Heart left ventricle (tissue), 13 donors: ENCODE results near the gene ARHGAP19.

ENCODE experiments used
- CTCF ChIP-seq, 12 donors: fragments of 200-600 bp; sonication (generic) in 4 of 12; IDR thresholded peaks; one replicate each; pipeline versions ENCODE4 v1.5.0 to v1.8.0; 2018 to 2022; ENCODE audit warnings: antibody characterized with exemption in 12 of 12, mild to moderate bottlenecking in 5 of 12
- POLR2A ChIP-seq, 2 donors: fragments of 450-650 bp; IDR thresholded peaks; one replicate each; pipeline ENCODE4 v1.6.1; 2017; ENCODE audit warnings: antibody characterized with exemption in 2 of 2, mild to moderate bottlenecking in 2 of 2, moderate library complexity in 2 of 2
- donor health status: ischemic (EF 13 %, LVEDD 7.1; RV severe dilation, severe dysfunction).
- donor health status: DM: no; HTN: yes; CAD: no.
- donor health status: DM: no; HTN: no; CAD: no.
- donor health status: ischemic (EF 25% LVEDD 6.9; RV normal size, moderate dysfunction).
- donor health status: ischemic (EF 25% LVEDD 5.7; RV mildly dilated, moderate dysfunction).
- donor health status: ischemic (EF 35%, LVEDD 5.7; RV mildly dilated, moderate dysfunction).
- donor health status: nonischemic (EF 11% LVEDD 7.7; RV severe dilation, severe dysfunction).
- donor health status: DM: yes; HTN: yes; CAD: no.
- donor health status: PGD.
- donor health status: ischemic (EF 29% LVEDD 5.4; RV normal size, mild dysfunction).
- donor health status: nonischemic (EF 23%, LVEDD 6.1; RV moderate dilation, normal function).

GRCh38 chr10:97320480-97321031, 28.1 kb upstream of the ARHGAP19 start:
- TF ChIP-seq CTCF (IDR thresholded peaks at IDR 0.05): no peak
- no peak for TF ChIP-seq POLR2A (IDR thresholded peaks at IDR 0.05)
